Transverse colon (tissue), 4 donors: ENCODE data around the gene LRRC75A. TPM values are rescaled to one million over a fixed set of nuclear protein-coding genes. Genes with fewer than 3 reads are reported as not detected.
"Not testable (repeated sequence)": the region's sequence is repeated elsewhere in the genome, so short reads cannot be mapped to it uniquely, and the experiment has no call there.

ENCODE experiments used
- DNase-seq: peaks from one replicate; pipeline ENCODE4 v3.0.0-alpha.2; 2019
- H3K27ac ChIP-seq, 4 donors: fragments of 200-600 bp; sonication (generic); 2 replicates each; pipeline ENCODE4 v1.5.1; 2016 to 2018; ENCODE audit warnings: inconsistent platforms in 4 of 4
- H3K27me3 ChIP-seq: fragments of 200-600 bp; sonication (generic); 2 replicates; pipeline ENCODE4 v1.5.1; 2017; ENCODE audit warnings: inconsistent platforms
- H3K36me3 ChIP-seq, 4 donors: fragments of 200-600 bp; sonication (generic); 2 replicates each; pipeline ENCODE4 v1.5.1; 2017 to 2019; ENCODE audit warnings: inconsistent platforms in 4 of 4
- H3K4me1 ChIP-seq, 4 donors: fragments of 200-600 bp; sonication (generic); 2 replicates each; pipeline ENCODE4 v1.5.1; 2017 to 2020; ENCODE audit warnings: inconsistent platforms in 4 of 4
- H3K4me3 ChIP-seq, 4 donors: fragments of 200-600 bp; sonication (generic); 1 replicate in 1 of 4; 2 replicates in 3 of 4; pipeline versions ENCODE4 v1.5.1 to v1.6.1; 2017 to 2019; ENCODE audit warnings: inconsistent platforms in 4 of 4
- H3K9me3 ChIP-seq, 2 donors: fragments of 200-600 bp; sonication (generic); 2 replicates each; pipeline ENCODE4 v1.5.1; 2017 to 2019; ENCODE audit warnings: inconsistent platforms in 2 of 2
- CTCF ChIP-seq, 5 experiments: fragments of 200-600 bp in 3 of 5; fragments of 450-650 bp in 2 of 5; sonication (generic) in 3 of 5; IDR thresholded peaks; 1 replicate in 2 of 5; 2 replicates in 3 of 5; pipeline ENCODE4 v1.5.1; 2016 to 2017; ENCODE audit warnings: antibody characterized with exemption in 5 of 5, inconsistent platforms in 3 of 5, mild to moderate bottlenecking in 2 of 5, moderate library complexity in 1 of 5
- EP300 ChIP-seq: sonication (generic); formaldehyde crosslinking; IDR thresholded peaks from one replicate; pipeline ENCODE4 v1.6.1; 2017; ENCODE audit warnings: antibody characterized with exemption, low read depth
- POLR2A ChIP-seq: fragments of 450-650 bp; IDR thresholded peaks from one replicate; pipeline ENCODE4 v1.6.1; 2016; ENCODE audit warnings: antibody characterized with exemption, mild to moderate bottlenecking, moderate library complexity
- POLR2AphosphoS5 ChIP-seq, 3 donors: sonication (generic); formaldehyde crosslinking; IDR thresholded peaks; one replicate each; pipeline ENCODE4 v1.6.1; 2016; ENCODE audit warnings: antibody characterized with exemption in 3 of 3
- WGBS, 2 donors: methylation state at CpG; one replicate each; pipeline ENCODE4 v1.1.5; 2018; ENCODE audit warnings: low coverage in 1 of 2; 5-methylcytosine and 5-hydroxymethylcytosine counted together
- in situ Hi-C, 4 donors: fragments of 200-750 bp; cut with MboI; loops; one replicate each; pipeline versions ENCODE4 v1.15.0 to v1.15.1; 2017; ENCODE audit warnings: low sequenced_read_pairs in 3 of 4, low pct_ligation_motif_present in 1 of 4, low pct_unique_long_range_greater_than_20kb in 1 of 4
- intact Hi-C: fragments of 100-400 bp; cut with DNase I; formaldehyde crosslinking; loops from one replicate; pipeline ENCODE4 v1.15.1; 2023; ENCODE audit warnings: low total_unique reads
- total RNA-seq, 4 donors: library from RNA; depleted of rRNA; stranded (reverse); fragments of >200 nt; gene quantifications; one replicate each; pipeline ENCODE4 v1.1.0, GENCODE V29; 2016

LRRC75A gene
- total RNA-seq, 4 donors from 2014 or later = 67.9 to 194 (median 115) TPM

DNA sequence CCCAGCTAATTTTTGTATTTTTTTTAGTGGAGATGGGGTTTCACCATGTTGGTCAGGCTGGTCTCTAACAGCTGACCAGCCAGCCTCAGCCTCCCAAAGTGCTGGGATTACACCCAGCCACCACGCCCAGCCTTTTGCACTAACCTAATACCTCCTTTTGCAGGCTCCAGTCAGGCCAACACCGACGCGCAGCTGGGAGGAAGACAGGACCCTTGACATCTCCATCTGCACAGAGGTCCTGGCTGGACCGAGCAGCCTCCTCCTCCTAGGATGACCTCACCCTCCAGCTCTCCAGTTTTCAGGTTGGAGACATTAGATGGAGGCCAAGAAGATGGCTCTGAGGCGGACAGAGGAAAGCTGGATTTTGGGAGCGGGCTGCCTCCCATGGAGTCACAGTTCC lies 74.6 kb downstream of the LRRC75A start:
- 96% methylated on average over 7 of the region's 7 CpGs; no CpG with 5 or more reads in 1 of the 2 donors for WGBS, 2 donors
- Histone ChIP-seq H3K9me3 (no peaks in the 10 kb centered on the region), H3K4me1 (peaks cover 3 to 35% (median 16%) of the 10 kb centered on the region in 4 donors), H3K36me3 (no peaks in the 10 kb centered on the region), H3K4me3 (no peak overlapping the region), H3K27ac (peak overlapping the region; percentile 81 to 83 (median 82)), H3K27me3 (no peaks in the 10 kb centered on the region)
- in situ Hi-C loops = no loop called here
- no peak for DNase-seq
- TF ChIP-seq POLR2AphosphoS5 (IDR thresholded peaks at IDR 0.05) = no peak
- TF ChIP-seq EP300 = no peak
- intact Hi-C loops = no loop called here

- intact Hi-C loops = no loop called here
- Histone ChIP-seq H3K9me3 (no peaks in the 10 kb centered on the region), H3K36me3 (no peaks in the 10 kb centered on the region), H3K27me3 (no peaks in the 10 kb centered on the region), H3K4me3 (peak within 1 kb of the TSS; percentile 22 to 48 (median 37)), H3K4me1 (peaks cover 3 to 33% (median 16%) of the 10 kb centered on the region in 4 donors), H3K27ac (peak within 1 kb of the TSS; percentile 81 to 83 (median 82))
- peak; percentile 65 for DNase-seq
- 0 to 39% methylated on average over 1 to 13 of the region's 21 CpGs for WGBS, 2 donors
- no peak for TF ChIP-seq EP300
- TF ChIP-seq POLR2AphosphoS5 (IDR thresholded peaks at IDR 0.05) = no peak
- TF ChIP-seq POLR2A = no peak
- peak; percentile 34 to 47 (median 39) for TF ChIP-seq CTCF (IDR thresholded peaks at IDR 0.05)
- in situ Hi-C loops = no loop called here
These were observed 76.7 kb downstream of the LRRC75A start, which contains the start of gene TRPV2 for GRCh38 chr17:16415031-16415924. Gene TRPV2 (plus strand): TSS chr17:16415571. CDS start chr17:16417669, 2,098 bp downstream.

GRCh38 chr17:16407911-16408588 lies 83.9 kb downstream of the LRRC75A start:
- intact Hi-C loops = no loop called here
- 28 to 43% methylated on average over 6 to 14 of the region's 14 CpGs for WGBS, 2 donors
- Histone ChIP-seq H3K9me3 (no peaks in the 10 kb centered on the region), H3K4me1 (peaks cover 6 to 21% (median 16%) of the 10 kb centered on the region in 4 donors), H3K36me3 (no peaks in the 10 kb centered on the region), H3K27me3 (peaks cover 10% of the 10 kb centered on the region), H3K4me3 (peak overlapping the region in 1 of 4 donors; percentile 30), H3K27ac (peak overlapping the region; percentile 39 to 79 (median 72))
- in situ Hi-C loops = no loop called here
- TF ChIP-seq POLR2AphosphoS5 (IDR thresholded peaks at IDR 0.05) (no peak), POLR2A (no peak), CTCF (IDR thresholded peaks at IDR 0.05) (no peak), EP300 (no peak)
- peak; percentile 71 for DNase-seq

DNA sequence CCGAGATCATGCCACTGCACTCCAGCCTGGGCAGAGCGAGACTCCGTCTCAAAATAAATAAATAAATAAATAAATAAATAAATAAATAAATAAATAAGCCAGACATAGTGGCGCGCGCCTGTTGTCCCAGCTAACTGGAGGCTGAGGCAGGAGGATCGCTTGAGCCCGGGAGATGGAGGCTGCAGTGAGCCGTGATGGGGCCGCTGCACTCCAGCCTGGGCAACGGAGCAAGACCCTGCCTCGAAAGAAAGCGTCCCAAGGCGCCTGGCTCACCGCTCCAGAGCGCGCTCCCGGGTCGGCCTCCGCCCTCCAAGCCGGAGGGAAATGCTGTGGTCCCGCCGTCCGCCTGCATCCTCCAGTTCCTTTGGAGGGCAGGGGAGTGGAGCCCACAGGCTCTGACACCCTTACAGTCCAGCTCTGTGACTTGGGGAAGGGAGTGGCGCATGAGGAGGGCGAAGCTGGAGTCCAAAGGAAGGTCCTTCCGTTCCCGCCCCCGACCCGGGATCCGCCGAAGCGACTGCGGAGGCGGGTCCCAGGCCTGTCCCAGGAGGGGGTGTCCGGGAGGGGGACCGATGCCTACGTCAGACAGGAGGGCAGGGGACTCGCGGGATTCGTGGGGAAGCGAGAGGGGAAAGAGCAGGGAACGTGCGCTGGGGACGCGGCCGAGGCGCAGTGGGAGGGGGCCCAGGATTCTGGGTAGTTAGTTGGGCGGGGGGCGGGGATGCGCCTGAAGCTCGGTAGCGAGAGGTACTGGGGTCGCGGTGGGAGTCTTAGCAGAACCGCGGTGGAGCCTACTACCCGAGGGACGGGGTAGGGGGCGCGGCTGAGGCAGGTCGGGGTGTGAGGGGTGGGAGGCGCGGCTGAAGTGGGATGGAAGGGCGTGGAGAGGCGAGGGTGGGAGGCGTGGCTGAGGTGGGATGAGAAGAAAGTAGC lies 85.0 kb downstream of the LRRC75A start:
- Histone ChIP-seq H3K36me3 (no peaks in the 10 kb centered on the region), H3K4me3 (peak overlapping the region; percentile 27 to 62 (median 44)), H3K9me3 (no peaks in the 10 kb centered on the region), H3K27ac (peak overlapping the region; percentile 48 to 79 (median 52)), H3K4me1 (peaks cover 6 to 21% (median 16%) of the 10 kb centered on the region in 4 donors), H3K27me3 (peaks cover 10% of the 10 kb centered on the region)
- intact Hi-C loops (no loop called here), in situ Hi-C loops (no loop called here)
- TF ChIP-seq POLR2A (no peak), POLR2AphosphoS5 (IDR thresholded peaks at IDR 0.05) (peak in 1 of 3 donors; percentile 22)
- WGBS, 2 donors = 7 to 25% methylated on average over 10 to 67 of the region's 67 CpGs
- DNase-seq = peak; percentile 49

DNA sequence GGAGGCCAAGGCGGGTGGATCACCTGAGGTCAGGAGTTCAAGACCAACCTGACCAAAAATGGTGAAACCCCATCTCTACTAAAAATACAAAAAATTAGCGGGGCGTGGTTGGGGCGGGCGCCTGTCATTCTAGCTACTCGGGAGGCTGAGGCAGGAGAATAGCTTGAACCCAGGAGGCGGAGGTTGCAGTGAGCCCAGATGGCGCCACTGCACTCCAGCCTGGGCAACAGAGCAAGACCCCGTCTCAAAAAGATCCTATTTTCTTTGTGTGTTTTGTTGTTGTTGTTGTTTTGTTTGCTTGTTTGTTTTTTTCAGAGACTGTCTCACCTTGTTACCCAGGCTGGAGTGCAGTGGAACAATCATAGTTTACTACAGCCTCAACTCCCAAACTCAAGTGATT lies 88.1 kb downstream of the LRRC75A start:
- H3K27ac ChIP-seq, in situ Hi-C loops, intact Hi-C loops, DNase-seq, H3K4me3 ChIP-seq, H3K9me3 ChIP-seq, H3K36me3 ChIP-seq: not testable (repeated sequence)
- Histone ChIP-seq H3K4me1 (peaks cover 6 to 21% (median 16%) of the 10 kb centered on the region in 4 donors), H3K27me3 (peaks cover 10% of the 10 kb centered on the region)
- WGBS, 2 donors = 88 to 93% methylated on average over 9 of the region's 9 CpGs
